IPS-NIHi11 (cell line): ENCODE data around the gene PLCB1.
A peak's percentile ranks its signal among the peaks of the same experiment; 100 is the strongest.

ENCODE experiments used
- DNase-seq: peaks from one replicate; pipeline ENCODE4 v3.0.0; 2012; ENCODE audit warnings: mixed read lengths, low spot score

PLCB1 gene

GRCh38 chr20:8658103-8658502 is 526.0 kb downstream of the PLCB1 start:
- no peak for DNase-seq

- DNase-seq, result no peak
Observed at GRCh38 chr20:8661229-8661952, 529.3 kb downstream of the PLCB1 start.

DNA sequence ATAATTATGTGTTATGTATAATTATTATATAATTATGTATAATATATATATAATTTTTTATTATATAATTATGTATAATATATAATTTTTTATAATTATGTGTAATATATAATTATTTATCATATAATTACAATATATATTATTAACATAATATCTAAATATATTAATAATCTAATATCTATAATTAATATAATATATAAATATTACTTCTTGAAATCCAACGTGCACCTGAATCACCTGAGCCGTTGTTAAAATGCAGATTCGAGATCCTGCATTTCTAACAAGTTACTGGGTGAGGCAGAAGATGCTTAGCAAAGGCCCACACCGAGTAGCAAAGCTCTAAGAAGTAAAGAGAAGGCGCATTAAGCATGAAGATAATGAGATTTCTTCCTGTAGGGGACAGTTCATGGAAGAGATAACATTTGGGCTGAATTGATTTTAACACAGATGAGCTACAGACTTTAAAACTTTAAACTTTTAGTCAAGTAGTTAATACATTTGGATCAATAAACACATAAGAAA is 530.4 kb downstream of the PLCB1 start:
- no peak for DNase-seq

DNA sequence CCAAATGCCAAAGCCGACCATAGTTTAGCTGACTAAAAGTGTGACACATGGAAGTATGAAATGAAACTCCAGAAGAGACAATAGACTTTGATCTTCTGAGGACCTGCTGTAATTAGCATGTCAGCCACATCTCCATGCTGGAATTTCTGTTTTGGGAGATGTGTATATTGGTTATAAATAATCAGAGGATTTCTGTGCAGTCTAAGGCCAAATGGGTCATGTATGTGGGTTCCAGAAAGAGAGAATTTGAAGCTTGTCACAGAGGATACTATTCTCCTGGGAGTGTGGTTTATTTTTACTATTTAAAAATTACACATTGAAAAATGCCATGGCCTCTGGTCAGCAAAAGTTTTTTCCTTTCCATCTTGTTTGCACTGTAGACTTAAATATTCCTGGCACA is 531.4 kb downstream of the PLCB1 start:
- DNase-seq, result no peak

GRCh38 chr20:8664778-8665177 is 532.7 kb downstream of the PLCB1 start:
- peak; percentile 37 for DNase-seq

GRCh38 chr20:8667306-8667705 is 535.2 kb downstream of the PLCB1 start:
- no peak for DNase-seq

- DNase-seq, result no peak
Observed at GRCh38 chr20:8670207-8670892, 538.3 kb downstream of the PLCB1 start.

DNA sequence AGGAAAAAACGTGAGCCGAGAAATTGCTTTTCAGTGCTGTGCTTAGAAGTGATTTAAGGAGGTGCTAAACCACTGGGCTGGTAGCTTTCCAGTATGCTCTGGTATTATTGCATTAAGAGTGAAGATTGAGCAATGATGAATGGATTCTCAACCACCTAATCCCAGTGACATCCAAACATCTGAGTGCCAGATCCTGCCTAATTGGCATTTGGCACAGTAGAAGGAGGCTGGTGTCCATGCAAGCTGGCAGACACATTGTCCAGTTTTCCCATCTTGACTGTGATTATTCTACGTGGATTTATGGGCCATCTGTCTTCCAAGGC is 538.8 kb downstream of the PLCB1 start:
- no peak for DNase-seq

- DNase-seq, result no peak
Observed at GRCh38 chr20:8671370-8671961, 539.4 kb downstream of the PLCB1 start.

DNA sequence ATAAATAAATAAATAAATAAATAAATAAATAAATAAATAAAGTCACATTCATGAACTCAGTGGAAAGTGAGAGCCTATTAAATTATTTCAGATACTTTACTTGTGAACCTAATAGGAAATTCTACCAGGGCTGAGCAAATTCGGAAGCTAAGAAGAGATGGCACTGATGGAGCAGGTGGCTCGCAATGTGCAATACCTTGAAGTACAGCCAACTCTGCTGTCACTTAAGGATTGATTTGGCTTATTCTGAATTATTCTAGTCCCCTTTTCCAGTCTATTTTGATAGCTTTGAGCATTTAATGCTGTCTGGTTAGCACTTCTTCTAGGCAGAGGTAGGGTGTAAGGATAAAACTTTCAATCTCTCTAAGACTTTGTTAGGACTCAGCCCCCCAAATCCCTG is 541.0 kb downstream of the PLCB1 start:
- no peak for DNase-seq

GRCh38 chr20:8675896-8676295 is 543.8 kb downstream of the PLCB1 start:
- DNase-seq, result no peak

DNA sequence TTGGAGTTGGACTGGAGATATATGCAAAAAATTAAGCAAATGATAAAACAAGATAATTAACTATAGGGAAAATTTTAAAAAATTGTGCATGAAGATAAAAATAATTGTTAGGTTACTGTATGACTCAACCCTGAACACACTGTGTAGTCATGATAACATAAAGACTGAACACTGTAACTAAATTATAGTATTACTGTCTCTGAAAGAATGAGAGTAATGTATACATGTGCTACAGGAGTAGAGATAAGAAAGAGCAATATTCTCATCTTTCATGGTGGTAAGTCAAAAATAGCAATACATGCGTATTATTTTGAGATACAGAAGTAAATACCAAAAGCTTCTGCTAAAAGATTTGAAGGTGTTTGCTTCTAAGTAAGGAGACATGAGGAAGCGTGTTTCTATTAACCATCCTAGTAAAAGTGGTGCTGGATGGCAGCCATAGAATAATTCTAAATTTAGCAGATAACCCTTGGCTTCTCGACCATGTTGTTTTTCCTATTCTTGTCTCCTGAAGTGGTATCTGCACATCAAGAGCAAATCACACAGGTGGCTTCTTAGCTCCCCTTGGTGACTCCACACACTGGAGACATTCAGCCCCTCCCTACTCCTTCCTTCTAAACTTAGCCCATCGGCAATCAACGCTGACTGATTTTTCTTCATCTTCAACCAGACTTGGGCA is 546.2 kb downstream of the PLCB1 start:
- no peak for DNase-seq

DNA sequence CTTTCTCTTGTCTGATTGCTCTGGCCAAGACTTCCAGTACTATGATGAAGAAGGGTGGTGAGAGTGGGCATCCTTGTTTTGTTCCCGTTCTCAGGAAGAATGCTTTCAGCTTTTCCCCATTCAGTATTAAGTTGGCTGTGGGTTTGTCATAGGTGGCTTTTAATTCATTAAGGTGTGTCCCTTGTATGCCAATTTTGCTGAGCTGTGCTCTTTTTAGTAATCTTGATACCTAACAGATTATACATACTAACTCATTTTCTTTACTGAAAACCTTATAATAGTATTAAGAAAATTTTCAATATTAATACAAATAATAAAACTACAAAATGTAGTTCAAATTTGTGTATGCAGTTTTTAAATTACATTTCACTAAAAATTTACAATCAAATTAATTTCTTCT is 557.3 kb downstream of the PLCB1 start:
- DNase-seq, result no peak

DNA sequence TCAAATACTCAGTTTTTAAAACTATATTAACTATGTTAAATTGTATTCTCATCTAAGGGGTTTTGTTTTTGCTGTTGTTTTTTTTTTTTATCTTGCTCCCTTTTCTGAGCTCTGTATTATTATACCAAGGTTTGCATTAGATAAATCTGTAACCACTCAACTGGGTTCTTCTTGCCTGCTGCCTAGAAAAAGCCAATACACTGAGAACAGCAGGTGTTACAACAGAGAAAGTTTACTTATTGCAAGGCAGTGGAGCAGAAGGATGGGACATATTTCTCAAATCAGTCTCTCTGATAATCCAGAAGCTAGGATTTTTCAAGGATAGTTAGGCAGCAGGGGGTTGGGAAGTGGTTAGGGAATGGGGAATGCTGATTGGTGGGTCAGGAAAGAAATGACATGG is 558.0 kb downstream of the PLCB1 start:
- no peak for DNase-seq

DNA sequence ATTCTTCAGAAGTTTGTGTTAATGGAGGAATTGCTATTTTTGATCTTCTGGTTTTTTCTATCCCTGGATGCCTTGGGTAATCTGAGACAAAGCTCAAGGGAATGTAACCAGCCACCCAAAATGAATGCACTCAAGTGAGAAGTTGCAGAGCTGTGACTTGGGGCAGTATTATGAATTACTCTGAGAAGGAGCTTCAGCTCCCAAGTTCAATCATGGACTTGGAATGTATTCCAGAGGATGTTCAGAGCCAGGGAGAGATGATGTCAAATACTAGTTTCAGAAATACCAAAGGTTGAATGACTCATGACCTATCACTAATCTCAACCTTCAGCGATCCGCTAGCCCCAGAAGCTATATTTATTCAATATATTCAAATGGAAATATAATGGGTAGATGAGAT is 561.6 kb downstream of the PLCB1 start:
- no peak for DNase-seq

GRCh38 chr20:8700756-8701155 is 568.7 kb downstream of the PLCB1 start:
- DNase-seq, result no peak

- no peak for DNase-seq
Observed at GRCh38 chr20:8706961-8707700, 575.1 kb downstream of the PLCB1 start.

- no peak for DNase-seq
Observed at GRCh38 chr20:8709627-8710026, 577.6 kb downstream of the PLCB1 start.

DNA sequence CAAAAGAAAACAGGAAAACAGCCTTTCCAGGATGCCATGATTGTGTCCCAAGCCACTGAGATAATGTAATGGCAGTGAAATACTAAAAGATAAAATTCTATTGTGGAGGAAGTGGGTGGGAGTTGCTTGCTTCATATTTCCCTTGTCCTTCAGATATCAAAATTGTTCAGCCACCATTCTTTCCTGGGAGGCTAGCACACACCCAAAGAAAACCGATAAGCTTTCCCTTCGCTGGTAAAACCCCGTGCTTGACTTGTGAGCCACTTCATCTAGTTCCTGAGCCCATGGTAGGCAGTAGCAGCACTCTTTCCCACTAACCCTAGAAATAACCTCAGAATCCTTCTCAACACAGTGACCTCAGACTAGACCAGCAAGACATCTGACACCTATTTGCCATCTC is 579.4 kb downstream of the PLCB1 start:
- DNase-seq, result no peak

- no peak for DNase-seq
Observed at GRCh38 chr20:8714206-8714605, 582.1 kb downstream of the PLCB1 start.

- no peak for DNase-seq
Observed at GRCh38 chr20:8718279-8718678, 586.2 kb downstream of the PLCB1 start.

DNA sequence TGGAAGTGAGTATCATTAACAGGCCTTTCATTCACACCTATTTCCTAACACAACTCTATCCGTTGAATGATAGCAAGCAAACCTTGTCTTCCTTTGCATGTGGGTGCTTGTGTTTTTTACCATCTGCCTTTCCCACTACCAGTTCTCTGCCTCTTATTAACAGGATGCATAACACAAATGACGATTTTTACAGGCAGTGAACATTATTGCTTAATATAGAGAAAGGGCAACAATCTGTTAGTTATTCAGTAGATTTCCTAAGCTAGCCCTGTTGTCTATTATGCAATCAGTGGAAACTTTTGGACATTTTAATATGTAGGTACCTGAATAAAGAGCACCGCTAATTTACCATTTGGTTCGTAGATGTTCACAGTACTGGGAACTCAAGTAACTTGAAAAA is 588.0 kb downstream of the PLCB1 start:
- DNase-seq, result no peak
